ENCODE data around the gene SLC38A2.

Gene SLC38A2

DNA sequence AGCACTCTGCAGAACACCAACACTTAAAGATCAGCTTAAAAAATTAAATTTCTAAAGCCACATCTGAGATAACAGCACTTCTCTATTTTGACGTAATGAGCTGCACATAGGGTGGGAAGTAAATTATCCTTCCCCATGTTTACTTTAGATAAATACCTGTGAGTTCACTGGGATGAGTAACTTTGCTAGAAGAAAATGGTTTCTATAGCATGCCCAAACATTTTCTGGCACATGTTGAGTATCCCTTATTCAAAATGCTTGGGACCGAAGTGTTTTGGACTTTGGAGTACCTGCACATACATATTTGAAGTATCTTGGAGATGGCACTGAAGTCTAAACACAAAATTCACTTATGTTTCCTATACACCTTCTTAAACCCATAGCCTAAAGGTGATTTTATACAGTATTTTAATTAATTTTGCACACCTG is 6.6 kb downstream of the SLC38A2 start:
- TF ChIP-seq, protein P1, sequence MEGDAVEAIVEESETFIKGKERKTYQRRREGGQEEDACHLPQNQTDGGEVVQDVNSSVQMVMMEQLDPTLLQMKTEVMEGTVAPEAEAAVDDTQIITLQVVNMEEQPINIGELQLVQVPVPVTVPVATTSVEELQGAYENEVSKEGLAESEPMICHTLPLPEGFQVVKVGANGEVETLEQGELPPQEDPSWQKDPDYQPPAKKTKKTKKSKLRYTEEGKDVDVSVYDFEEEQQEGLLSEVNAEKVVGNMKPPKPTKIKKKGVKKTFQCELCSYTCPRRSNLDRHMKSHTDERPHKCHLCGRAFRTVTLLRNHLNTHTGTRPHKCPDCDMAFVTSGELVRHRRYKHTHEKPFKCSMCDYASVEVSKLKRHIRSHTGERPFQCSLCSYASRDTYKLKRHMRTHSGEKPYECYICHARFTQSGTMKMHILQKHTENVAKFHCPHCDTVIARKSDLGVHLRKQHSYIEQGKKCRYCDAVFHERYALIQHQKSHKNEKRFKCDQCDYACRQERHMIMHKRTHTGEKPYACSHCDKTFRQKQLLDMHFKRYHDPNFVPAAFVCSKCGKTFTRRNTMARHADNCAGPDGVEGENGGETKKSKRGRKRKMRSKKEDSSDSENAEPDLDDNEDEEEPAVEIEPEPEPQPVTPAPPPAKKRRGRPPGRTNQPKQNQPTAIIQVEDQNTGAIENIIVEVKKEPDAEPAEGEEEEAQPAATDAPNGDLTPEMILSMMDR (IDR thresholded peaks at IDR 0.05; ENCODE audit: borderline replicate concordance, insufficient read depth, low read depth, low read length) = no peak
- H3K4me3 ChIP-seq (ENCODE audit: low read depth, low read length) = no peak overlapping the region

DNA sequence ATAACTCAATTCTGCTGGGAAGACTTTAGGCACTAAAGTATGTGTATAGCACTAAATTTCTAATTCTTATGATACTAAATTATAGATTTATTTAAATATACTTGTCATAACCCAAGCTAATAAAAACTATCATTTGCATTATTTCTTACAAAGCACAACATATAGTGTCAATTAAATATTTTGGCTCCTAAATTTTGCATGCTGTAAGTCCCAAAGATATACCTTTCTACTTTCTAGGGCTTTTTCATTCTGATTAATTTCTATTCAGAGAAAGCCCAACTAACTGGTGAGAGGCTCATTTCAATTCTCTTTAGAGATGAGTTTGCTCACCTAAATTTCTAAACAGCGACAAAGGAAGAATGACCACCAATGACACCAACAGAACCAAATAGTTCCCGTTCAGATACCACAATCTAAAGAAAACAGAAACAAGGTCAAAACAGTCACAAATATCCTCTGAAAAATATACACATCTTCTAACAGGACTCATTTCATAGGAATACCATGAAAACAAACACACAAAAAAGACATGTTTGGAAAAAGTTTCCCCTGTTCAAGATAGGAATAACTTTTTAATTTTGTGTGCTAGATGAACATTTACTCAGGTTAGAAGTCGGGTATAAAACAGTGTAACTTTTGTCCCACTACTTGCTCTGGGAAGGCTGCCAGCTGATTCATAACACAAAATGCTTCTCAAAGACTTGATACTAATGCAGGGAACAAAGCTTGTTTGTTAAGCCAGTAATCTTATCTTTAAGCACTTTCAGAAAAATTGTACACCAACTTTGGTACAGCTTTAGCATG is 7.6 kb downstream of the SLC38A2 start:
- H3K4me3 ChIP-seq (ENCODE audit: low read depth, low read length) = no peak overlapping the region
- TF ChIP-seq, protein P1 (IDR thresholded peaks at IDR 0.05; ENCODE audit: borderline replicate concordance, insufficient read depth, low read depth, low read length) = no peak

DNA sequence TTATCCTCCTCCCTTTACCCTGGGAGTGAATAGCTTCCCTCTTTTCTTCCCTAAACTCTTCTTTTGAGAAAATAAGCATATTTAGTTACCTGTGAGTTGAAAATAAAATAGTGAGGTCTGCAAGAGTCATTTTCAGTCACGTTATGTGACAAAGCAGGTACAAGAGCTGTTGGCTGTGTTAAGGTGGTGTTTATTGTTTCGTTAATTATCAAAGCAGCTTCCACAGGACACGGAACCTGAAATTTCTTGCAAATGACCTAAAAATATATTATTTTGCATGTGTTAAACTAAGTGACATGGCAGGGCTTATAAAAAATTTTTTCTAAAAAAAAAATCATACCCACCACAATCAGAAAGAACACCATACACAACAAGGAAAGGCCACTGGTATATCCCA is 8.3 kb downstream of the SLC38A2 start:
- H3K4me3 ChIP-seq (ENCODE audit: low read depth, low read length) = no peak overlapping the region

DNA sequence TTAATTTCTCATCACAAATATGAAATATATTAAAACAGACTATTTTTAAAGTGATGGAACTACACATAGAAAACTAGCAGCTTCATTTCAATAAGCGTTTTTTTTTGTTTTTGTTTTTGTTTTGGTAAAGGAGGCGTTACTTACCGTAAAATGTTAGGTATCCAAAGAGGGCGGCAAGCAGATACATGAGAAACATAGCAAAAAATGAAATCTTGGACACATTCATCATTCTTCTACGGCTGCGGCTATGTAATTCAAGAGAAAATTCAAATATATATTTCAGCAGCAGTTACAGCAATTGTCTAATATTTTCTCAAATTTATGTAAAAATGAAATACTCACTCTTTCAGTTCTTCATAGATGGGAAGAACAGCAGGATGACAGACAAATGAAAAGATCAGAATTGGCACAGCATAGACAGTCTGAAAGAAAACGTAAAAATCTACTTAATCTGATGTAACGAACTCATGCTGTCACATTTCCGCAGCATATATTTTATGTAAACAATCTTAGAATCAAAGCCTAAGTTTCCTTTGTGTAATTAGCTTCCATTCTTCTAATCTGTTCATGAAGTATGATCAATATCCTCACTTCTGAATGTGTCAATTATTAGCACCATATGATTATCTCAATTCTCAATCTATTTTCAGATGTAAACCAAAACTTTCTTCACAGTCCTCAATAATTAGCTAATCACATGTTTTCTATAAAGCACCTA is 8.8 kb downstream of the SLC38A2 start:
- H3K4me3 ChIP-seq (ENCODE audit: low read depth, low read length) = no peak overlapping the region
- TF ChIP-seq, protein P1 (IDR thresholded peaks at IDR 0.05; ENCODE audit: borderline replicate concordance, insufficient read depth, low read depth, low read length) = no peak

More for the DNA sequence above, 8.3 kb downstream of the SLC38A2 start:
- TF ChIP-seq, protein P1 (IDR thresholded peaks at IDR 0.05; ENCODE audit: borderline replicate concordance, insufficient read depth, low read depth, low read length) = no peak

DNA sequence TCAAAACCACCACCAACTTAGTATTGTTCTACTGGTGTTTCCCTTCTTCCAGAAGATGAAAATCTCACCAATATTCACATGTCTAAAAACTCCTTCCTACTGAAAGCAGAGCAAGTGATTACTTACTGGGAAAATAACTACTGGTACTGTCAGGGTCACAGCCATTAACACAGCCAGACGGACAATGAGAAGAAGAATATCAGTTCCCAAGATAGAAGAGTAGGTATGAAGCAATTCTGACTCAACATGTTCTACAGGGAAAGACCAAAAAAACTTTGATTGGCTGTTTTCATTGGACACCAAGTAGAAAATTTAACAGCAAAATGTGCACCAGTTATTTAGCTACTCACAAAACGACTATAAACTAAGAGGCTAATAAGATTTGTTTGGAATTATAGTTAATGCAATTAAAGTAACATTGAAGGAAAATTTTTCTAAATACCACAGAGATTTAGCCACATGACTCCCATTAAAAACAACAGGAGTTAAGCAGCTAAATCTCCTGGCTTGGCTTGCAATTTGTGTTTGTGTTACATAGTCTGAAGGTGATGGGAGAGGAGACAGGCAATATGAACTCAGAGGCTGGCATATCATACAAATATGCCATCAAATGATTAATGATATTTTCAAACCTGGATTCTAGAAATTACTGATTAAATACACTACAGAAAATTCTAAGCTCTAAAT is 9.5 kb downstream of the SLC38A2 start:
- TF ChIP-seq, protein P1 (IDR thresholded peaks at IDR 0.05; ENCODE audit: borderline replicate concordance, insufficient read depth, low read depth, low read length) = no peak
- H3K4me3 ChIP-seq (ENCODE audit: low read depth, low read length) = no peak overlapping the region

DNA sequence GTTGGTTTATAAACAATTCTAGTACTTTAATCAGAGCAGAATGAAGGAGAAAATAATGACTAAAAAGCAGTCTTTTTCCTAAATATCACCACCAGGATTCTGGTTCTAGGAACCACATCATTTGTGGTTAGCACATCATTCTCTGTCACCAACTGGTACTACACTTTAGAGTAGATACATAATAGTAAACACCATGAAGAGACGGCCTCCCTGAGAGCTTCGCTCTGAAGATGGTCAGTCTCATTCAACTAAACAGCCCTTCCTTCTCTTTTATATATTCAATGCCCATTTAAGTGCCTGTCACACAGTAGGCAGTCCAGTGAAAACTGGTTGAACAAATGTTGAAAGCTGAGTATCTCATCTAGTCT is 10.9 kb downstream of the SLC38A2 start:
- TF ChIP-seq, protein P1 (IDR thresholded peaks at IDR 0.05; ENCODE audit: borderline replicate concordance, insufficient read depth, low read depth, low read length) = no peak
- no peak overlapping the region for H3K4me3 ChIP-seq (ENCODE audit: low read depth, low read length)
